CD4-positive, alpha-beta T cell treated with Interleukin-4 for 4 hours (primary cell): ENCODE results near the gene HLA-E.
A peak's percentile ranks its signal among the peaks of the same experiment; 100 is the strongest.
"Not testable (repeated sequence)": the region's sequence is repeated elsewhere in the genome, so short reads cannot be mapped to it uniquely, and the experiment has no call there.

Experiments
- DNase-seq: peaks from one replicate; pipeline ENCODE4 v3.0.0-alpha.2; 2020

The HLA-E gene

GRCh38 chr6:30481211-30481964, 7.9 kb upstream of the HLA-E start:
- DNase-seq, result no peak

DNA sequence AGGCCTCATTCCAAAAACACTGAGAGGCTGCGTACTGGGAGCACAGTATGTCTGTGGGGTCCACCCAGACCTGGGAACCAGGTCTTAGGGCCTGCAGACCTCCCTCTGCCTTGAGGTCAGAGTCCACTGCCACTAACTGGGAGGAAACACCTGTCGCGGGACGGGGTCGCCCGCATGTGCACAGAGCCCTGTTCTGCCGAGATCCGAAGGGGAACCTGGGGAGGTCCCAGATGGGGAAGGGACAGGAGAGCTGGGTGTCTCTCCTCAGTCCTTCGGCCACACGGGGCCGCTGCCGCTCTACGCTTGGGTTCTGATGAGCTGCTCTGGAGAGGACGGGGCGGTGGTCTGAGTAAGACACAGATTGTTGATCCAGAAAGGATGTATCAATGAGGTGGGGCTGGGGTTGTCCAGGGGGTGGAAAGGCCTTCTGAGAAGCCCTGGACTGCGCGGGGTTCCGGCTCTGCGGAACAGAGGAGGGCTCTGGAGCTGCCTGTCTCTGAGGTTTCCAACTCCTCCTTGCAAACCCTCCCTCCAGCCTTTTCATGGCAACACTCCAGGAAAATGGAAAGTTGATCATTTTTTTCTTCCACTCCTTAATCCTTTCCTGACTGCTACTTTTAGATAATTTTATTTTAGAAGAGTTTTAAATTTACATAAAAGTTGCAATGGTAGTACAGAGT, 7.2 kb upstream of the HLA-E start:
- peak; percentile 80 for DNase-seq

GRCh38 chr6:30483677-30484279, 5.5 kb upstream of the HLA-E start:
- DNase-seq, result peak; percentile 67

DNA sequence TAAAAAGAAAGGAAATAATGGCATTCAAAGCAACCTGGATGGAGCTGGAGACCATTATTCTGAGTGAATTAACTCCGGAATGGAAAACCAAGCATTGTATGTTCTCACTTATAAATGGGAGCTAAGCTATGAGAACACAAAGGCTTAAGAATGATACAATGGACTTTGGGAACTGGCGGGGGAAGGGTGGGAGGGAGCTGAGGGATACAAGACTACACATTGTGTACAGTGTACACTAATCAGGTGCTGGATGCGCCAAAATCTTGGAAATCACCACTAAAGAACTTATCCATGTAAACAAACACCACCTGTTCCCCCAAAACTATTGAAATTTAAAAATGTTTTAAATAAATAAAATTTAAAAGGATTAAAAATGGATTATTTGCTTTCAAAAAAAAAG, 4.1 kb upstream of the HLA-E start:
- DNase-seq, result no peak

DNA sequence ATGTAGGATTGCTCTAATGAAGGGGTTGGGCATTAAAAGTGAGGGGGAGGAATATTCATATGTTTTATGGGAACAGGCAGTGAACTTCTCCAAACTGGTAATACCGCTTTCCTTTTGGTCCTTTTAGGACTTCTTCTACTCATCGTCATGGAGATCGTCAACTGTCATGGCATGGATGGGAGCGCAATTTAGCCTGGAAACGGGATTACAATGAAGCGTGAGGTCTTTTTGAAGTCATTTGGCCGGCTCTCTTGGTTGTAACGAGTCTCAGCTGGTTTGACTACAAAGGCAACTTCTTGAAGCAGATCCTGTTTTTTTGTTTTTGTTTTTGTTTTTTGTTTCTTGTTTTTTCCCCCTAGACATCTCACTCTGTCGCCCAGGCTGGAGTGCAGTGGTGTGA, 1.4 kb upstream of the HLA-E start:
- DNase-seq, result no peak

GRCh38 chr6:30488697-30489080, 620 bp upstream of the HLA-E start:
- not testable (repeated sequence) for DNase-seq

DNA sequence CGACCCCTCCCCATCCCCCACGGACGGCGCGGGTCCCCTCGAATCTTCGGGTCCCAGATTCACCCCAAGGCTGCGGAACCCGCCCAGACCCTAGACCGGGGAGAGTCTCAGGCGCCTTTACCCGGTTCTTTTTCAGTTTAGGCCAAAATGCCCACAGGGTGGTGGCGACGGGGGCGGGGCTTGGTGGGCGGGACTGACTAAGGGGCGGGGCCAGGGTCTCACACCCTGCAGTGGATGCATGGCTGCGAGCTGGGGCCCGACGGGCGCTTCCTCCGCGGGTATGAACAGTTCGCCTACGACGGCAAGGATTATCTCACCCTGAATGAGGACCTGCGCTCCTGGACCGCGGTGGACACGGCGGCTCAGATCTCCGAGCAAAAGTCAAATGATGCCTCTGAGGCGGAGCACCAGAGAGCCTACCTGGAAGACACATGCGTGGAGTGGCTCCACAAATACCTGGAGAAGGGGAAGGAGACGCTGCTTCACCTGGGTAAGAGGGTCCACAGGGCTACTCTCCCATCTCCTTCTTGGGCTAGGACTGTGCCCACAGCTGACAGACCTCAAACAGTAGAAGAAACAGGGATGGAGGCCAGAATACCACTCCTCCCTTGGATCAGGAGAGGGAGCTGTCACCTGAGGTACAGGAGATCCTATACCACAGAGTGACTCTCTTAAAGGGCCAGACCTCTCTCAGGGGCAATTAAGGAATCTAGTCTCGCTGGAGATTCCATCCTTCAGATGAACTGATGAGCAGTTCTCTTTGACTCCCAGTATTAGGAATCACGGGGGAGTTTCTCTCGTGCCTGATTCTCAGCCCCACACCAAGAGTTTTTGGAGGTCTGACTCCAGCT, 942 bp downstream of the HLA-E start:
- DNase-seq, result peak; percentile 84

GRCh38 chr6:30491291-30491953, 2.1 kb downstream of the HLA-E start:
- DNase-seq, result not testable (repeated sequence)

- DNase-seq, result no peak
Observed at GRCh38 chr6:30491991-30492952, 3.0 kb downstream of the HLA-E start.

- DNase-seq, result no peak
Observed at GRCh38 chr6:30493643-30494250, 4.4 kb downstream of the HLA-E start.

- DNase-seq, result no peak
Observed at GRCh38 chr6:30494291-30494861, 5.1 kb downstream of the HLA-E start.

- not testable (repeated sequence) for DNase-seq
Observed at GRCh38 chr6:30495060-30495459, 5.8 kb downstream of the HLA-E start.

DNA sequence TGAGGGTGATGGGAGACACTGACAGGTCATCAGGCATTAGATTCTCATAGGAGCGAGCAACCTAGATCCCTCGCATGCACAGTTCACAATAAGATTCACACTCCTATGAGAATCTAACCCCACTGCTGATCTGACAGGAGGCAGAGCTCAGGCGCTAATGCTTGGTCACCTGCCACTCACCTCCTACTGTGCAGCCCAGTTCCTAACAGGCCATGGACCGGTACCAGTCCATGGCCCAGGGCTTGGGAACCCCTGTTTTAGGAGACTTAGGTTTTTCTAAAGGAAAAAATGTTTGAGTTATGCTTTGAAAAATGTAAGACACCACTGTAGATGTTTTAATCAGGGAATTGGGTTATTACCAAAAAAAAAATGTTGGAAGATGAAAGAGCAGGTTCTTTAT, 6.7 kb downstream of the HLA-E start:
- no peak for DNase-seq

DNA sequence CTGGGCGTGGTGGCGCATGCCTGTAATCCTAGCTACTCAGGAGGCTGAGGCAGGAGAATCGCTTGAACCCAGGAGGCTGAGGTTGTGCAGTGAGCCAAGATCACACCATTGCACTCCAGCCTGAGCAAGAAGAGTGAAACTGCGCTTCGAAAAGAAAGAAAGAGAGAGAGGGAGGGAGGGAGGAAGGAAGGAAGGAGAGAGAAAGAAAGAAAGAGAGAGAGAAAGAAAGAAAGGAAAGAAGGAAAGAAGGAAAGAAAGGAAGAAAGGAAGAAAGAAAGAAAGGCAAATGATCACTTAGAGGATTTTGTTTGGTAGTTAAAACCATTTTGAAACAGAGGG, 7.9 kb downstream of the HLA-E start:
- not testable (repeated sequence) for DNase-seq

DNA sequence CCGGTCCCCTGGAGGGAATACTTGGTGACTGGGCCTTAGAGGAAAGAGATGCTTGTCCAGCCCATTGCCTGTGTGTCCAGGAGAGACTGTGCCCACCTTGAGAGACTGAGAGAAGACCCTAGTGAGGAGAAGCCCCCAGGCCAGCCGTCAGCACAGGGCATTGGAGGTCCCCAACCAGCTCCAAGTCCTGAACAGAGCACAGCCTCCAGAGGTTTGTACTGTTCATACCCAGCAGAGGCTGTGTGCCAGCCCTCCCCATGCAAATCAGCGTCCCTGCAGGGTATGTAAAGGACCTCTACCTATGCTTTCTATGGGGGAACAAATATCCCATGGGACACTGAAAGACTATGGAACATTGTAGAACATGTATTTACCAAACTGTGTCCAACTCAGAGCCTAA, 8.4 kb downstream of the HLA-E start:
- DNase-seq, result no peak

DNA sequence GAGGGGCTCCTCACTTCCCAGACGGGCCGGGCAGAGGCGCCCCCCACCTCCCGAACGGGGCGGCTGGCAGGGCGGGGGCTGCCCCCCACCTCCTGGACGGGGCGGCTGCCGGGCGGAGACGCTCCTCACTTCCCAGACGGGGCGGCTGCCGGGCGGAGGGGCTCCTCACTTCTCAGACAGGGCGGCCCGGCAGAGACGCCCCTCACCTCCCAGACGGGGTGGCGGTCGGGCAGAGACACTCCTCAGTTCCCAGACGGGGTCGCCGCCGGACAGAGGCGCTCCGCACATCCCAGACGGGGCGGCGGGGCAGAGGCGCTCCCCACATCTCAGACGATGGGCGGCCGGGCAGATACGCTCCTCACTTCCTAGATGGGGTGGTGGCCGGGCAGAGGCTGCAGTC, 9.4 kb downstream of the HLA-E start:
- DNase-seq, result not testable (repeated sequence)

DNA sequence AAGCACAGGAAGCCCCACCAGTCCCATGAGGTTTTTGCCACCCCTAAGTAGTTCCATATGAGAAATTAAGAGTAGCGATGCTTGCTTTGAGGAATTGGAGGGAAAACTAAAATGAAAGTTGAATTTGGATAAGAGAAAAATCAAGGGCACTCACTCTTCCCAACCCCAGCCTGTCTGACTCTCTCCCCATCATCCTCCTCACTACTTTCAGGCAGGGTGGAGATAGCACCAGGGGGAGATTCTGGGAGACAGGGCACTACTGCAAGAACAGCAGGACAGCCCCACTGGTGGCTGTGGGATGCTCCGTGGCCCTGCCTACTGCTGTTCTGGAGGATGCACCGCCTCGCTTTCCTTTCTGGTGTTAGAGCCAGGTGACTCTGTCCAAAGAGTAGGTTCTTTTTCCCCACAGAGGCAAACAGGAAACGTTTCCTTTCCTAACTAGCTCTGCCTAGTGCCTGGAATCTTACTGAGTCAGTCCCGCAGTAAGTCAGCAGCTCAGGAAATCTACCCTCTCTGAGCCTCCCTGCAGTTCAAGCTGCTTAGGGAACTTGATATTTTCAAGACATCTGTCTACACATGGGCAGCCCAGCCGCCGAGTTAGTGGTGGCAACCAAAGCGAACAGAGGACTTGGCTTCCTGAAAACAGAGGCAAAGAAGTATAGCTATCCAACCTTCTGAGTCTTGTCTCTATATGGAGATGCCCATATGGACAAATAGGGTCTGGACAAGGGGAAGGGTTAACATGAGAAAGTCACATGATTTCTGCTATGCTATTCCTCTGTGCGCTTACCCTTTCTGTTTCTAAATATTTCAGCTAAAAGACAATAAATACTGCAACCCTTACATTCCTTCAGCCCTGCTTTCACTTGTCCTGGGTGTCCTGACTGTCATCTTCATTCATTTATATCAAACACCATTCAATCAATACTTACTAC, 11.4 kb downstream of the HLA-E start:
- no peak for DNase-seq

- DNase-seq, result no peak
Observed at GRCh38 chr6:30507849-30508827, 18.8 kb downstream of the HLA-E start.
